Mucosa of stomach (tissue), 1 donor: Measurements from ENCODE around the gene RPS19.
A peak's percentile ranks its signal among the peaks of the same experiment; 100 is the strongest.
"Not testable (repeated sequence)": the region's sequence is repeated elsewhere in the genome, so short reads cannot be mapped to it uniquely, and the experiment has no call there.

Experiments
- H3K27me3 ChIP-seq: one replicate; pipeline ENCODE4 v1.7.0; 2013; ENCODE audit warnings: mild to moderate bottlenecking, low read length; ENCODE audit not compliant: control insufficient read depth, insufficient read depth
- H3K36me3 ChIP-seq: one replicate; pipeline ENCODE4 v1.7.0; 2013; ENCODE audit warnings: low read length; ENCODE audit not compliant: control insufficient read depth, insufficient read depth
- H3K4me1 ChIP-seq: one replicate; pipeline ENCODE4 v1.7.0; 2013; ENCODE audit warnings: mild to moderate bottlenecking, low read length; ENCODE audit not compliant: control insufficient read depth, insufficient read depth
- H3K4me3 ChIP-seq: one replicate; pipeline ENCODE4 v1.7.0; 2013; ENCODE audit warnings: low read length
- H3K9ac ChIP-seq: one replicate; pipeline ENCODE4 v1.7.0; 2013; ENCODE audit warnings: mild to moderate bottlenecking, low read length, moderate library complexity
- H3K9me3 ChIP-seq: one replicate; pipeline ENCODE4 v1.7.0; 2013; ENCODE audit warnings: mild to moderate bottlenecking, low read length, moderate library complexity; ENCODE audit not compliant: control insufficient read depth
- donor health status: Pancreatic carcinoma.

RPS19 gene

GRCh38 chr19:41872775-41873647 is 13.0 kb downstream of the RPS19 start:
- peaks cover 35% of the 10 kb centered on the region for H3K4me1 ChIP-seq
- H3K27me3 ChIP-seq, result peaks cover under 1% of the 10 kb centered on the region
- H3K36me3 ChIP-seq, result peaks cover 8% of the 10 kb centered on the region
- no peak overlapping the region for H3K4me3 ChIP-seq
- no peak overlapping the region for H3K9ac ChIP-seq
- no peaks in the 10 kb centered on the region for H3K9me3 ChIP-seq

- H3K4me3 ChIP-seq, H3K9ac ChIP-seq, H3K9me3 ChIP-seq, H3K27me3 ChIP-seq, H3K36me3 ChIP-seq: not testable (repeated sequence)
- H3K4me1 ChIP-seq, result peaks cover 12% of the 10 kb centered on the region
These were observed 15.9 kb downstream of the RPS19 start for GRCh38 chr19:41875973-41876372.

- Histone ChIP-seq H3K27me3 (peaks cover 3% of the 10 kb centered on the region), H3K36me3 (no peaks in the 10 kb centered on the region), H3K9me3 (no peaks in the 10 kb centered on the region), H3K4me3 (no peak within 1 kb of the TSS), H3K4me1 (peaks cover 12% of the 10 kb centered on the region), H3K9ac (no peak within 1 kb of the TSS)
These were observed 17.1 kb downstream of the RPS19 start, which contains the start of gene CD79A for GRCh38 chr19:41876847-41877832. Gene CD79A, plus strand, starts transcription at chr19:41877279. Its CDS starts 26 bp downstream, at chr19:41877305.

GRCh38 chr19:41877916-41878905 is 18.2 kb downstream of the RPS19 start:
- Histone ChIP-seq H3K9ac (no peak overlapping the region), H3K9me3 (no peaks in the 10 kb centered on the region), H3K36me3 (no peaks in the 10 kb centered on the region), H3K4me3 (no peak overlapping the region), H3K27me3 (peaks cover 3% of the 10 kb centered on the region), H3K4me1 (peaks cover 3% of the 10 kb centered on the region)

- H3K4me1 ChIP-seq, result no peaks in the 10 kb centered on the region
- no peaks in the 10 kb centered on the region for H3K36me3 ChIP-seq
- no peak overlapping the region for H3K4me3 ChIP-seq
- peaks cover 3% of the 10 kb centered on the region for H3K27me3 ChIP-seq
- H3K9ac ChIP-seq, result no peak overlapping the region
- H3K9me3 ChIP-seq, result no peaks in the 10 kb centered on the region
These were observed 19.0 kb downstream of the RPS19 start for GRCh38 chr19:41879080-41879479.

- Histone ChIP-seq H3K4me3 (no peak overlapping the region), H3K4me1 (peaks cover 2% of the 10 kb centered on the region), H3K9me3 (no peaks in the 10 kb centered on the region), H3K36me3 (no peaks in the 10 kb centered on the region), H3K27me3 (peaks cover 3% of the 10 kb centered on the region), H3K9ac (no peak overlapping the region)
These were observed 19.7 kb downstream of the RPS19 start for GRCh38 chr19:41879670-41880328.

GRCh38 chr19:41880329-41880708 is 20.3 kb downstream of the RPS19 start:
- no peaks in the 10 kb centered on the region for H3K9me3 ChIP-seq
- H3K36me3 ChIP-seq, result no peaks in the 10 kb centered on the region
- H3K27me3 ChIP-seq, result peaks cover 3% of the 10 kb centered on the region
- H3K9ac ChIP-seq, result no peak overlapping the region
- no peak overlapping the region for H3K4me3 ChIP-seq
- peaks cover 6% of the 10 kb centered on the region for H3K4me1 ChIP-seq

- Histone ChIP-seq H3K9me3 (no peaks in the 10 kb centered on the region), H3K36me3 (no peaks in the 10 kb centered on the region), H3K4me3 (peak within 1 kb of the TSS; percentile 58), H3K27me3 (peaks cover 3% of the 10 kb centered on the region), H3K4me1 (peaks cover 30% of the 10 kb centered on the region), H3K9ac (peak within 1 kb of the TSS; percentile 71)
These were observed 22.8 kb downstream of the RPS19 start, which contains the start of gene ARHGEF1 for GRCh38 chr19:41882568-41883462. Gene ARHGEF1, plus strand, starts transcription at chr19:41883184. Its CDS starts 4,899 bp downstream, at chr19:41888083.

GRCh38 chr19:41883463-41883820 is 23.4 kb downstream of the RPS19 start:
- H3K27me3 ChIP-seq, result no peaks in the 10 kb centered on the region
- H3K9ac ChIP-seq, result peak overlapping the region; percentile 71
- no peaks in the 10 kb centered on the region for H3K36me3 ChIP-seq
- no peaks in the 10 kb centered on the region for H3K9me3 ChIP-seq
- H3K4me3 ChIP-seq, result peak overlapping the region; percentile 58
- peaks cover 36% of the 10 kb centered on the region for H3K4me1 ChIP-seq
